ENCODE data around the gene APOBEC3F.
A peak's percentile ranks its signal among the peaks of the same experiment; 100 is the strongest.
"Not testable (repeated sequence)": the region's sequence is repeated elsewhere in the genome, so short reads cannot be mapped to it uniquely, and the experiment has no call there.

The APOBEC3F gene

DNA sequence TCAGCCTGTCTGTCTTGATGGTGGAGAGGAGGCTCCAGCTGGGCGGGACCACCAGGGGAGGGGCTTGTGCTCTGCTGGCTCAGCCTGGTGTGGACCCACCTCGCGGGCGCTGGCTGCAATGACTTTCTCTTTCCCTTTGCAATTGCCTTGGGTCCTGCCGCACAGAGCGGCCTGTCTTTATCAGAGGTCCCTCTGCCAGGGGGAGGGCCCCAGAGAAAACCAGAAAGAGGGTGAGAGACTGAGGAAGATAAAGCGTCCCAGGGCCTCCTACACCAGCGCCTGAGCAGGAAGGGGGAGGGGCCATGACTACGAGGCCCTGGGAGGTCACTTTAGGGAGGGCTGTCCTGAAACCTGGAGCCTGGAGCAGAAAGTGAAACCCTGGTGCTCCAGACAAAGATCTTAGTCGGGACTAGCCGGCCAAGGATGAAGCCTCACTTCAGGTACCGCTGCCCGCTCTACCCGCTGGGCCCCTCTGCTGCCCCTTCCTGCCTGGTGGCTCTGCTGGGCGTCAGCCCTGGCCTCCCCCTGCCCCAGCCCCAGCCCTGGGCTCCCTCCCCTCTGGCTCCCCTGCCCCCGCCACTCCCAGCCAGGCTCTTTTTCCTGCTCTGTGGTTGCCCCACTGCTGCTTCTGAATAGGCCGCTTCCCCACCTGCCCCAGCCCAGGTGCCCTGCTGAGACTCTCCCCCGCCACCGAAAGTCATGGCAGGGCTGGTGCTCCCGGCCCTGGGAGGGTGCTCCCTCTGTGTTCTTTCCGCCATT lies at the start of gene APOBEC3F:
Gene APOBEC3F (plus strand): TSS at position 327 of the 759 bp plus-strand sequence. CDS start 97 bp downstream, at position 424.
- peak; percentile 69 for DNase-seq

DNA sequence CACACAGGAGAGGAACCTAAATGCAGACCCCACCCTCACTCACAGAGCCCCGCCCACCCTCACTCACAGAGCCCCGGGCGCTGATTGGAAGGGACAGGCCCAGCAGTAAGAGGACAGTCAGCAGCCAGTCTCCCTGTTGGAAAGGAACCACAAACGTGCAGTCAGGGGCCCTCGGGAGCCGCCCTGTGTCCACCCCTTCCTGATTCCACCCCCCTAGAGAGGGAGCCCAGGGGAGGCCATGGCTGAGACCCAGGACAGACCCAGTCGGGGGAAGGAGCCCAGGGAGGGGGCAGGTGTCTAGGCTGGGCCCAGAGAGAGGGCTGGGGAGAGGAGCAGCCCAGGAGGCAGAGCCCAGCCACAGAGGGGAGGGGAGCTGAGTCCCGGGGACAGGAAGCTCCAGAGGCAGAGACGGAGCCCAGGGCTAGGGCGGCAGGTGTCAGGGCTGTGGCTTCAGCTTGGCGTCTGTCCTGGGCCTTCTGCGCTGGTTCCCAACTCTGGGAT lies 47.7 kb upstream of the APOBEC3F start:
- DNase-seq, result not testable (repeated sequence)

DNA sequence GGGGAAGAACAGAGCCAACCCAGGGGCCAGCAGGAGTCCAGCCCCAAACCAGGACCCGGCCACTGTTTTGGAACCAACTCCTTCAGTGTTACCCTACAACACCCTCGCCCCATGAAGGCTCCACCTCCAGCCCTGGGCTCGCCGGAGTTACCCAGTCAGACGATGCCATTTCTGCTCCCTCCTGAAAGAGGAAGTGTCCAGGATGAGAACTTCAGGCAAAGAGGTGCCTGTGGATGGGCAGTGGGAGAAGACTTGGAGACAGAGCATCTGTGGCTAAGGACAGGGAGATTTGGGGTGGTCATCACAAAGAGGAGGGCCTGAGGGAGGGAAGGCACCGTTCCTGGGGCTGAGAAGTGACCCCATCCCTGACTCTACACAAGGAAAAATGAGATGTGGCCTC lies 44.6 kb upstream of the APOBEC3F start:
- DNase-seq, result no peak

DNA sequence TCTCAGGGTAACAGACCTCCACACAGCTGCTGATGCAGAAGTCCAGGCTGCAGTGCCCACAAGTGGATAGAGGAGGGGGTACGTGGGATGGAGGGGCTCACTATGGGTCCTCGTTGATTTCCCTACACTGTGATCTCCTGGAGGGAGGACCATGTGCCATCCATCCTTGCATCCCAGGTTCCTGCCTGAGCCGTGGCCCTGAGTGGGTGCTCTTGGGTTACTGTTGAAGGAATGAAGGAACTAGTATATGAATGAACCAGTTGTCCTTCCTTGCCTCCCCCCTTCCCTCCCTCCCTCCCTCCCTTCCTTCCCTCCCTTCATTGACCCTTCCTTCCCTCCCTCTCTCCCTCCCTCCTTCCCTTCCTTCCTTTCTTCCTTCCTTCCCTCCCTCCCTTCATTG lies 43.1 kb upstream of the APOBEC3F start:
- DNase-seq, result no peak

DNA sequence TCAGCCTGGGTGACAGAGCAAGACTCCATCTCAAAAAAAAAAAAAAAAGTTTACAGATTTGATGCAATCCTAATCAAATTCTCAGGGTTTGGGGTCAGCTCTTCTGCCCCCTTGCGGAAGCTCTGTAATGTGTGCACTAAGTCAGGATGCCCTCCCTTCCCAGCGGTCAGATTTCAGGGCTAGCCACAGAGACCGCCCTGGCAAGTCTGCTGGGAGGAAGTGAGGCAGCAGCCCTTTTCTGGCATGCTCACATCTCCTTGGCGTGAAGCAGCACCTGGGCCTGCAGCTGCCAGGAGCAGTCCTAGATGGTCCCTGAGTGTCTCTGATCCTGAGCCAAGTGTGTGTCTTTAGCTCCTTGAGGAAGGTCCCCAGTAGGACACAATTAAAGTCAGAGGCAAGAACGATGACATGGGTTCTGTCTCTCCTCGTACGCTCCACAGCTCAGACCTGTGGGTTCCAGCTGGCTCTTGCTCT lies 37.5 kb upstream of the APOBEC3F start:
- peak; percentile 81 for DNase-seq

DNA sequence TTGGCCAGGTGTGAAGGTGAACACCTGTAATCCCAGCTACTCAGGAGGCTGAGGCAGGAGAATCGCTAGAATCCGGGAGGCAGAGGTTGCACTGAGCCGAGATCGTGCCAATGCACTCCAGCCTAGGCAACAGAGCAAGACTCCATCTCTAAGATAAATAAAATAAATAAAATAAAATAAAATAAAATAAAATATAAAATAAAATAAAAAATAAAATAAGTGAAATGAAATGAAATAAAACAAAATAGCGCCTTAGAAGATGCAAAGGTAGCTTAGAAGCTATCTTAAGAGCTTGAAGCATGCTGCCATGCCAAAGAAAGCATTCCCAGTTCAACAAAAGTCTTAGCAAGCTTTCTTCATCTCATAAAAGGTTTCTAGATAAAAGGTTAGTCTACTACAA lies 33.5 kb upstream of the APOBEC3F start:
- no peak for DNase-seq

DNA sequence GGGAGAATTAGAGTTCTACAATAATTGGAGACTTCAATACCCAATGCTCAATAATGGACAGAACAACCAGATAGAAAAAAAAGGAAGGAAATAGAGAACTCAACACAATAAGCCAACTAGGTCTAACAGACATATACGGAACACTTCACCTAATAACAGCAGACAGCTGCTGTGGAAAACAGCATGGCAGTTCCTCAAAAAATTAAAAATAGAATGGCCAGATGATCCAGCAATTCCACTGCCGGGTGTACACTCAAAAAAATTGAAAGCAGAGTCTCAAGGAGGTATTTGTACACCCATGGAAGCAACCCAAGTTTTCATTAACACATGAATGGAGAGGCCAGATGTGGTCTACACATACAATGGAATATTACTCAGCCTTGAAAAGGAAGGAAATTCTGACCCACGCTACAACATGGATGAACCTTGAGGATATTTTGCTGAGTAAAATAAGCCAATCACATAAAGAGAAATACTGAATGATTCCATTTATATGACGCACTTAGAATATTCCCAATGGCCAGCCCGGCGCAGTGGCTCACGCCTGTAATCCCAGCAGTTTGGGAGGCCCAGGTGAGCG lies 32.3 kb upstream of the APOBEC3F start:
- not testable (repeated sequence) for DNase-seq

DNA sequence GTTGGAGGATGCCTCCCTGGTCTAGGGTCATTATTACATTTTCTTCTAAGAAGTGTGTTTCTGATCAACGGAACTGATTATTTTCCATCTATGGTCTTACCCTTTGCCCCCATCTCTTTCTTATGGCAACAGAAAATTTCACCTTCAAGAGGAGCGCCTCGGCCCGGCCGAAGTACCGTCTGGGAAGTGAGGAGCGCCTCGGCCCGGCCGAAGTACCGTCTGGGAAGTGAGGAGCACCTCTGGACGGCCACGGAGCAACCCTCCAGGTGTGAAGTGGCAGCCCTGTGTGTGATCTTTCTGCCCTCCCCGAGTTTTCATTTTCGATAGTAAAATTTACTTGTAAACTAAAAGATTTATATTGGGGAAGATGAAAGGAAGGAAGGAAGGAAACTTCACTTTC lies 29.7 kb upstream of the APOBEC3F start:
- DNase-seq, result no peak

DNA sequence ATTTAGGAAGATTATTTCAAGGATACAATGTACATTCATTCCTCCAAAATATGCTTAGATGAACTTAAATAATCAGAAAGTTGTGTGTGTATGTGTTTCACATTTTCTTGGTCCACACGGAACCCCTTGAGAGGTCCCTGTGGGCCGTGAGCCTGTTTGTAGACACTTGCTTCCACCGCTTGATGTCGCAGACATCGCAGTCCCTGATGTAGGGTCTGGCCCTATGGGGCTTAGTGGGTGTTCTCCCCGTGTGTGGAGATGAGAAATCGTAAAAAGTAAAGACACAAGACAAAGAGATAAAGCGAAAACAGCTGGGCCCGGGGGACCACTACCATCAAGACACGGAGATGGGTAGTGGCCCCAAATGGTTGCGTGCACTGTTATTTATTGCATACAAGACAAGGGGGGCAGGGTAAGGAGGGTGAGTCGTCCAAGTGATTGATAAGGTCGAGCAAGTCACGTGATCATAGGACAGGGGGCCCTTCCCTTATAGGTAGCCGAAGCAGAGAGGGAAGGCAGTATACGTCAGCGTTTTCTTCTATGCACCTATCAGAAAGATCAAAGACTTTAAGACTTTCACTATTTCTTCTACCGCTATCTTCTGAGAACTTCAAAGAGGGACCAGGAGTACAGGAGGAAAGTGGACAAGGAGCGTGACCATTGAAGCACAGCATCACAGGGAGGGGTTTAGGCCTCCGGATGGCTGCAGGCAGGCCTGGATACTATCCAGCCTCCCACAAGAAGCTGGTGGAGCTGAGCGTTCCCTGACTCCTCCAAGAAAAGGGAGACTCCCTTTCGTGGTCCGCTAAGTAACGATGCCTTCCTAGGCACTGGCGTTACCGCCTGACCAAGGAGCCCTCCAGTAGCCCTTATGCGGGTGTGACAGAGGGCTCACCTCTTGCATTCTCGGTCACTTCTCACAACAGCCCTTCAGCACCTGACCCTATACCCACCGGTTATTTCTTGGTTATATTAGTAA lies 27.8 kb upstream of the APOBEC3F start:
- DNase-seq, result no peak

DNA sequence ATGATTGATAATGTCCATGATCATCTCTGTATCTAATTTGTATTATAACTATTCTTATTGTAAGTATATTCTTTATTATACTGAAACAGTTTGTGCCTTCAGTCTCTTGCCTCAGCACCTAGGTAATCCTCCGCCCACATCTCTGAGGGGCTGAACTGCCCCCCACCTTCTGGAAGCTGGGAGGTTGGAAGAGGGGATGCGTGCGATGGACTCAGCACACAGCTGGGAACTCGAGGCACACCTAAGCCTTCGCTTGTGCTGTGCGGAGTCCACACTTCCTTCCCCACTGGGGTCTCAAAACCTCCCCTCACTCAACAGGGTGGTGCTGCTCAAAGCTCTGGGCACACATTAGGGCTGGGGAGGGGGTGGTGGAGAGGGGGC lies 27.1 kb upstream of the APOBEC3F start:
- not testable (repeated sequence) for DNase-seq

DNA sequence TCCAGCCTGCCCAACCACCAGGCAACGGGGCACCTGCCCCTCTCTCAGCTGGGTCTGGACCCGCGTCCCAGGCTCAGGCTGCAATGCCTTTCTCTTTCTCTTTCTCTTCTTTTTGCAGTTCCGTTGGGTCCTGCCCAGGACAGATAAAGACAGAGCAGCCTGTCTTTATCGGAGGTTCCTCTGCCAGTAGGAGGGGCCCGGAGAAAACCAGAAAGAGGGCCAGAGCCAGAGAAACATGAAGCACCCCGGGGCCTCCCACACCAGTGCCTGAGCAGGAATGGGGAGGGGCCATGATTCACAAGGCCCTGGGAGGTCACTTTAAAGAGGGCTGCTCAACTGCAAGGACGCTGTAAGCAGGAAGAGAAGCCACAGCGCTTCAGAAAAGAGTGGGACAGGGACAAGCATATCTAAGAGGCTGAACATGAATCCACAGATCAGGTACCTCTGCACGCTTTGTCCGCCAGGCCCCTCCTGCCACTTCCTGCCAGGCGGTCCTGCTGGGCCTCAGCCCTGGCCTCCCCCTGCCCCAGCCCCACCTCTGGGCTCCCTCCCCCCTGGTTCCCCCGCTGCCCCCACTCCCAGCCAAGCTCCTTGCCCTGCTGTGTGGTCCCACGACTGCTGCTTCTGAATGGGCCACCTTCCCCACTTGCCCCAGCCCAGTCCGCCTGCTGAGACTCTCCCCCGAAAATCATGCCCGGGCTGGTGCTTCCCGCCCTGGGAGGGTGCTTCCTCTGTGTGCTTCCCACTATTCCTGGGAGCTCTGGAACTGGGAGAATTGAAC lies 26.5 kb upstream of the APOBEC3F start, which contains the start of gene APOBEC3C:
Gene APOBEC3C (plus strand): TSS at position 316 of the 781 bp plus-strand sequence. CDS start 106 bp downstream, at position 422.
- peak; percentile 81 for DNase-seq

DNA sequence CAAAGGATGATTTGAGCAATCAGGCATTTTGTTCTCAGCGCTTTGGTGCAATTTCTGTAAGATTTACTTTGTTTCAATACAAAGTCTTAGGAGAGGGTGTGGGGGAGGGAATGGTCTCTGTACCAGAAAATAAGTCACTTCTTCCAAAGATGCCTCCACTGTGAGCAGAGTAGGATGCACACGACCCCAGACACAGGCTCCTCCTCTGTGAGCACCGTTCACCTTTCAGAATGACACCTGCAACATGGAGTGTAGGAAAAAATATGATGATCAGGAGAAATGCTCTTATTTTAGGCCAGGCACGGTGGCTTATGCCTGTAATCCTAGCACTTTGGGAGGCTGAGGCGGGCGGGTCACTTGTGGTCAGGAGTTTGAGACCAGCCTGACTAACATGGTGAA lies 25.9 kb upstream of the APOBEC3F start:
- not testable (repeated sequence) for DNase-seq

DNA sequence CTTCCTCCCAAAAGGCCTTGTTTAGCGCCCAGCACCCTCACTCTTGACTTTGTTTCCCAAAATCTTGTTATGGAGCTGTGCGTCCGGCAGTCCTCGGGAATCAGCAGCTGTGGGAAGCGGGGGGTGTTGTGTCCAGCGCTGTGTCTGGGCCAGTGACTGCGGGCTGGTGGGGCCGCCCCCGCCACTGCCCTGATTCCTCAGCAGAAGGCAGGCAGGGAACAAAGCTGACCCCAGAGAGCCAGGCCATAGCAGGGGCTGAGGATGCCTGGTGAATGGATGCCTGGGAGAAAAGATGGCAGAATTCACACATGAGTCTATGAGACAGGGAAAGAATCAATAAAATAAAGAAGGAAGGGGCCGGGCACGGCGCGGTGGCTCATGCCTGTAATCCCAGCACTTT lies 24.1 kb upstream of the APOBEC3F start:
- no peak for DNase-seq

DNA sequence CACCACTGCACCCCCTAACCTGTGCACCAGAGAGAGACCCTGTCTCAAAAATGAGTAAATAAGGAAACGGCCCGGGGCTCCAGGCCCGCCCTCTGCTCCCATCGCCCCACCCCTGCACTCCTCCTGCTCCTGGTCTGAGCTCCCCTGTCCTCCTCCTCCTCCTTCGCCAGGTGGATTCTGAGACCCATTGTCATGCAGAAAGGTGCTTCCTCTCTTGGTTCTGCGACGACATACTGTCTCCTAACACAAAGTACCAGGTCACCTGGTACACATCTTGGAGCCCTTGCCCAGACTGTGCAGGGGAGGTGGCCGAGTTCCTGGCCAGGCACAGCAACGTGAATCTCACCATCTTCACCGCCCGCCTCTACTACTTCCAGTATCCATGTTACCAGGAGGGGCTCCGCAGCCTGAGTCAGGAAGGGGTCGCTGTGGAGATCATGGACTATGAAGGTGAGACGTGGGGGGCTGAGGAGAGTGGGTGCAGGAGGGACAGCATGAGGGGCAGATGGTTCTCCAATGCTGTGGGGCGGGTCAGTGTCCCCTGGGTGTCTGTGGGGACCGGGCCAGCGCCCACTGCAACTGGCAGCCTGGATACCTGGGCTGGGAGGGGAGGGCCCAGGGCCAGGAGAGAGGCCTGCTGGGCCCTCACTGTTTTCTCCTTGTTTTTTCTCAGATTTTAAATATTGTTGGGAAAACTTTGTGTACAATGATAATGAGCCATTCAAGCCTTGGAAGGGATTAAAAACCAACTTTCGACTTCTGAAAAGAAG lies 22.9 kb upstream of the APOBEC3F start:
- no peak for DNase-seq

DNA sequence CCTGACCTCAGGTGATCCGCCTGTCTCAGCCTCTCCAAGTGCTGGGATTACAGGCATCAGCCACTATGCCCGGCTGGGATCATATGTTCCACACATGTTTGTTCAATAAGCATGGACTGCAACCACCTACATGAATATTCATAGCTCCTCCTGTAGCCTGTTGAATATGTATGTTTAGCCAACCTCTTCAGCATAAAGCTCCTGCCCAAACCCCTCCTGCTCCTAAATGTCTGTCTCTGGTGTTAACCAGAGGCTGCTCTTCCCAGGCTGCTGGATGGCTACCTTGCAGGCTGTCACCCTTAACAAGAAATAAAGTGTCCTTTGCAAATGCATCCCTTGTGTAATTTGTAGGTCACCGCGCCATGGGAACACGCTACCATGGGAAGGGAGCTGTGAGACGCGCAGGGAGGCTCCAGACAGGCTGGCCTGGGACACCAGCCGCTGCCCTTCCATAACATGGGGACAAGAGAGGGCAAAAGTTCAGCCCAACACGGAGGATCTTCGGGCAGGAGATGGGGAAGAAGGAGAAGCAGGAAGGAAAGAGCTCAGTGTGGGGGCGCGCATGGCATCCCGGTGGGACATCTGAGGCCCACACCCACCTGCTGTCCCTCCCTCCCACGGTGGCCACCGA lies 20.5 kb upstream of the APOBEC3F start:
- not testable (repeated sequence) for DNase-seq

DNA sequence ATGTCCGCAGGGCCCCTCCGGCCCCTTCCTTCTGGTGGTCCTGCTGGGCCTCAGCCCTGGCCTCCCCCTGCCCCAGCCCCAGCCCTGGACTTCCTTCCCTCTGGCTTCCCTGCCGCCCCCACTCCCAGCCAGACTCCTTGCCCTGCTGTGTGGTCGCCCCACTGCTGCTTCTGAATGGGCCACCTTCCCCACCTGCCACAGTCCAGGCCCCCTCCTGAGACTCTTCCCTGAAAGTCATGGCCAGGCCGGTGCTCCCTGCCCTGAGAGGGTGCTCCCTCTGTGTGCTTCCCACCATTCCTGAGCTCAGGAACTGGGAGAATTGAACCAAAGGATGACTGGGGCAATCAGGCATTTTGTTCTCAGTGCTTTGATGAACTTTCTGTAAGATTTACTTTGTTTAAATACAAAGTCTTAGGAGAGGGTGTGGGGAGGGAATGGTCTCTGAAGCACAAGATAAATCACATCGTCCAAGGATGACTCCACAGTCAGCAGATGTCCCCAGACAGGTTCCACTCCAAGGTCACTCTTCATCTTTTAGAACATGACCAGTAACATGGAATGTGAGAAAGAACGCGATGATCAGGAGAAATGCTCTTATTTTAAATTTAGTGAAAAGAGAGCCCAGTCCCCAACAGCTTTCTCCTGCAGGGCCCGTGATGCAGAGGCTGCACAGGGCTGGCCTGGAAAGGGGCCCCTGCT lies 19.0 kb upstream of the APOBEC3F start:
- no peak for DNase-seq

DNA sequence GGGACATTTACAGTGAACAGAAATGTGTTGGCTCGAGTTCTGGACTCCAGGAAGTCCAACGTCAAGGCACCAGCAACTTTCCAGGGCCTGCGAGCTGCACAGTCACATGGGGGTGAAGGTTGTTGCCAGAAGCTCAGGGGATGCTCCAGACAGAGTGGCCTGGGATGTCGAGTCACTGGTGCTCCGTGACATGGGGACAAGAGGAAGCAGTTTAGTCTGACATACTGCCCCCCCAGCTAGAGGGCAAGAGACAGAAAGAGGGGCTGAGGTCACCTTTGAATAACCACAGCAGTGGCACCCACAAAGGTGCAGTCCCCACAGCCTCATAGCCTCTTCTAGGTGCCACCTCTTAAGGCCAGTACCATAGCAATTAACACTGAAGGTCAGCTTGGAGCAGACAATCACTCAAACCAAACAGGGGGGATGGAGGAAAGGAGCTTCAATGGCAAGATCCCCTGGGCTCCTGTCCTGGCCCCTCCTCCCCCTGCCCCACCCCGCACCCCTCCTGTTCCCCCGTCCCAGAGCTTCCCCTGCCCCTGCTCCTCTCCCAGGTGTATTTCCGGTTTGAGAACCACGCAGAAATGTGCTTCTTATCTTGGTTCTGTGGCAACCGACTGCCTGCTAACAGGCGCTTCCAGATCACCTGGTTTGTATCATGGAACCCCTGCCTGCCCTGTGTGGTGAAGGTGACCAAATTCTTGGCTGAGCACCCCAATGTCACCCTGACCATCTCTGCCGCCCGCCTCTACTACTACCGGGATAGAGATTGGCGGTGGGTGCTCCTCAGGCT lies 15.9 kb upstream of the APOBEC3F start:
- DNase-seq, result no peak

DNA sequence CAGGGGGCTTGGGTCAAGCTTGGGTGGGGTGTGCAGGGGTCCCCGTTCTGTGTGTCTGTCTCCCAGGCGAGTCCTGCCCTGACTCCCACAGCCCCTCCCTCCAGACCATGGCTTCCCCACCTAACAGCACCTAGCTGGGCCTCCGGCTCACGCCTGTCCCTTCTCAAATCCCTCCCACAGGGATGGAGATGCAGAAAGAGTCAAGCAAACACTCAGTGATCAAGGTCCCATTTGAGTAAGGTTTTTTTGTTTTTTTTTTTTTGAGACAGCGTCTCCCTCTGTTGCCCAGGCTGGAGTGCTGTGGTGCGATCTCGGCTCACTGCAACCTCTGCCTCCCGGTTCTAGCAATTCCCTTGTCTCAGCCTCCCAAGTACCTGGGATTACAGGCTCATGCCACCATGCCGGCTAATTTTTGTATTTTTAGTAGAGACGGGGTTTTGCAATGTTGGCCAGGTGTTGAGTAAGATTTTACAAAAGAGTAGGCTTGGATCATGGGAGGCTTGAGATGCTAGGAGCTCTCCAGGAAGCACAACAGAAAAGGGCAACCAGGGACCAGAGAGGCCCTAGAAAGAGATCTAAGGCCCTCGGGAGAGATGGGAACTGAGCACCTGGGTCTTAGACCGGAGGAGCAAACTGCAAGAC lies 14.0 kb upstream of the APOBEC3F start:
- DNase-seq, result no peak

DNA sequence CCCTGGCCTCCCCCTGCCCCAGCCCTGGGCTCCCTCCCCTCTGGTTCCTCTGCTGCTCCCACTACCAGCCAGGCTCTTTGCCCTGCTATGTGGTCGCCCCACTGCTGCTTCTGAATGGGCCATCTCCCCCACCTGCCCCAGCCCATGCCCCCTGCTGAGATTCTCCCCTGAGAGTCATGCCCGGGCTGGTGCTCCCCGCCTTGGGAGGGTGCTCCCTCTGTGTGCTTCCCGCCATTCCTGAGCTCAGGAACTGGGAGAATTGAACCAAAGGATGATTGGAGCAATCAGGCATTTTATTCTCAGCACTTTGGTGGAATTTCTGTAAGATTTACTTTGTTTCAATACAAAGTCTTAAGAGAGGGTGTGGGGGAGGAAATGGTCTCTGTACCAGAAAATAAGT lies 12.9 kb upstream of the APOBEC3F start:
- DNase-seq, result no peak

Measured in activated gamma-delta T cell treated with Interleukin-2 at 50 U/mL for 16 hours (primary cell).